NOMO-1 treated with DMSO at 0.1 percent for 48 hours (cell line): Measurements from ENCODE around the gene APOE.

Experiments
- DNase-seq: peaks from one replicate; lab custom pipeline; 2025; ENCODE audit not compliant: unreplicated experiment; lab: John Stamatoyannopoulos, UW

The APOE gene

DNA sequence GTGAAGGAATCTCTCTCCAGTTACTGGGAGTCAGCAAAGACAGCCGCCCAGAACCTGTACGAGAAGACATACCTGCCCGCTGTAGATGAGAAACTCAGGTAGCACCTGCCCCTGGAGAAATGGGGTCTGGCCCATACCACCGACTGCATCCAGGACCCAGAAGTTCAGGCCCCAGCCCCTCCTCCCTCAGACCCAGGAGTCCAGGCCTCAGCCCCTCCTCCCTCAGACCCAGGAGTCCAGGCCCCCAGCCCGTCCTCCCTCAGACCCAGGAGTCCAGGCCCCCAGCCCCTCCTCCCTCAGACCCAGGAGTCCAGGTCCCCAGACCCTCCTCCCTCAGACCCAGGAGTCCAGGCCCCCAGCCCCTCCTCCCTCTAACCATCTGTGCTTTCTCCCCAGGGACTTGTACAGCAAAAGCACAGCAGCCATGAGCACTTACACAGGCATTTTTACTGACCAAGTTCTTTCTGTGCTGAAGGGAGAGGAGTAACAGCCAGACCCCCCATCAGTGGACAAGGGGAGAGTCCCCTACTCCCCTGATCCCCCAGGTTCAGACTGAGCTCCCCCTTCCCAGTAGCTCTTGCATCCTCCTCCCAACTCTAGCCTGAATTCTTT lies 43.3 kb downstream of the APOE start:
- DNase-seq, result no peak

GRCh38 chr19:44949550-44949949 lies 44.0 kb downstream of the APOE start:
- no peak for DNase-seq

DNA sequence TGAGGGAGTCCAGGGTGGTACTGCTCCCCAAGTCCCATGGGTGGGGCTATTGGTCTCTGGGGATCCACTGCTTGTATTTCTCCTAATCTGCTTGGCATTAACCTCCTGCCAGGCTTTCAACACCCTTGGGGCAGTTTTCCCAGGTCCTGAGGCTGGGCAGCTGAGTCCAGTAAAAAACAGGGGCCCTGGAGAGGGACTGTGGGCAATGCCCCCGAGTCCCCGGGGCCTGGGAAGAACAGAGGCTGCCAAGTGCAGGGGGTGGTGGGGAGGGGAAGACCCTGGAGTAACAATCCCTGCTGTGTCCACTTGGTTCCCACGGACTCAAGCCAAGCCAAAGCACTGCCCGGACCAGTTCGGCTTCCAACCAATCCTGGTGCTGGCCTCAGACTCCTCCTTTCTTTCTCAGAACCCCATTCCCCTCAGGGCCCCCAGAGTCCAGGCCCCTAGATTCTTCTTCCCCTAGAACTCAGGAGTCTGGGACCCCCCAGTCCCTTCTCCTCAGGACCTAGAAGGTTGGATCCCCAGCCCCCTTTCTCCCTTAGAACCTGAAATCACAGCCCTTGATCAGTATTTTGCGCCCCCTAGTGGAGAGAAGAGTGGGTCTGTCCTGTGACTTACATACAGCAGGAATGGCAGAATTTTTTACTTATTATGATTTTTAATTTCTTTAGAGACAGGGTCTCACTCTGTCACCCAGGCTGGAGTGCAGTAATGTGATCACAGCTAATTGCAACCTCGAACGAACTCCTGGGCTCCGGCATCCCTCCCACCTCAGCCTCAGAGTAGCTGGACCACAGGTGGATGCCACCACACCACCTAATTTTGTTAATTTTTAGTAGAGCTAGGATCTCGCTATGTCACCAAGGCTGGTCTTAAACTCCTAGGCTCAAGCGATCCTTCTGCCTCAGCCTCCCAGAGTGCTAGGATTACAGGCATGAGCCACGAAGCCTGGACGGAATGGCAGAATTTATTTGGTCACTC lies 45.9 kb downstream of the APOE start:
- DNase-seq, result peak; percentile 43

- no peak for DNase-seq
Observed at GRCh38 chr19:44954278-44954648, 48.7 kb downstream of the APOE start.

DNA sequence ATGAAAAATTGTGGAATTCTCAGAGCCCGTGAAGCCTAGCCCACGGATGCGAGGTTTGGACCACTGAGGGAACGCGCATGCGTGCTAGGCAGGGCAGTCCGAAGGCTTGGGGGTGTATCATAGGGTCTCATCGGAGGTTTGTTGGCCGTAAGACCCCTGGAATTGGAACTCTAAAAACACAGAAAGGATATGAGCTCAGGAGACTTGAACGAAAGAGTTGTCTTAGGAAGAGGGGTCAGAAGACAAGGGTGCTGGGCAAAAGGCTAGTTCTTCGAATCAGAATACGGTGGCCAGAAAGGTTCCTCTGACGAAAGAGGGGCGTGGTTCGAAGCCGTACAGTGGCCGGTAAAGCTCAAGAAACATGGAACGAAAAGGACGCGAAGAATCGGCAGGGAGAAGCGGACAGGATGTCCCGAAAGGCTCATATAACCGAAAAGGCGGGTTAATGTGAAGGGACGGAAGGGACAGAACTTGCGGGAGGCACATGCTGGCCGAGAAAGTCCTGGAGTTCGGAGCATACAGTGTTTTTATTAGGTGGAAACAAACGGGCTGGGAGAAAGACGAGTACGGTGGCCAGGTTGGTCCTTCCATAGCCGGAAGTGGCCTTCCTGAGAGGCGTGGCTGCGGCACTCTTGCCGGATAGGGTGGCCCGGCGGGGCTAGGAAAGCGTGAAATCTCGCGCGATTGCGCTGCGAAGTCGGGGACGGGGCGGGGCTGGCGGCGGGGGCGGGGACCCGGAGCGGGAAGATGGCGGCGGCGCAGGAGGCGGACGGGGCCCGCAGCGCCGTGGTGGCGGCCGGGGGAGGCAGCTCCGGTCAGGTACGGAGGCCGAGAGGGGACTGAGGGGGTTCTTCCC lies 49.3 kb downstream of the APOE start, which contains the start of gene CLPTM1:
CLPTM1 (plus strand) TSS at position 732 of the 856 bp plus-strand sequence; CDS start at position 748, 16 bp downstream.
- DNase-seq, result peak; percentile 92

DNA sequence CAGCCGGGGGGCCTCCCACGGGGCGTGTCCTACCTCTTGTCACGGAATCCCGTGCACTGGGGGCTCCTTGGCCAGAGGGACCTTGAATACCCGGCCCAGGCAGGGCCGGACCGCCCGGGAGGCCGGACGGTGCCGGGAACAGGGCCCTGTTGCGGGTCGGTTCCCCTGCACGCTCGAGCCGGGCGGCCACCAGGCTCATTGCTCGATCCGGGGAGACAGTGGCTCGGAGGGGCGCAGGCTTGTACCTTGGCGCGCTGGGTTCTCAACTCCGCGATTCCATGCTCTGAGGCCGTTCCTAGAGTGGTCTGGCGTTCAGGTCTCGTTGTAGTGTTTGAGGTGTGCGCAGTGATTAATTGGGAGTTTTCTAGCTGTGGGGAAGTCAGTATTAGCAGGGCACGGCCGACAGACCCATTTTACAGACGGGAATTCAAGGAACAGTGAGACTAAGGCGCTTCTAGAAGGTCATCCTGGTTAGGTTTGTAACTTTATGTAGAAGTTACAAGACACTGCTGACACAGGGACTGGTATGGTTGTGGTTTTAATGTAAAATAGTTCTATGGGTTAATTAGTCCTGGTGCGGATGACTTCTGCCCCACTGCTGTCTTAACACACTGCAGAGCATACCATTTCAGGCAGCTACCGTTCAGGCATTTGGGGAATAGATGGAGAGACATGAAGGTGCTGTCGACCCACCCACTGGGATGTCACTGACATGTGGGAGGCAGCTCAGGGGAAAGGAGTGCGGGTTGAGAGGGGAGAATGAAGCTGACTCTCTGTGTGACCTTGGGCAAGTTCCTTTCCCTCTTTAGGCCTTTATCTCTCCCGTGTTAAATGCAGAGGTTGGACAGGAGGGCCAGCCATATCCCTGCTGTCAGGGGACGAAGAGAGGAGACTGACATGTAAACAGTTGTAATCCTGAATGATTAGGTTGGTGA lies 50.2 kb downstream of the APOE start:
- DNase-seq, result no peak

DNA sequence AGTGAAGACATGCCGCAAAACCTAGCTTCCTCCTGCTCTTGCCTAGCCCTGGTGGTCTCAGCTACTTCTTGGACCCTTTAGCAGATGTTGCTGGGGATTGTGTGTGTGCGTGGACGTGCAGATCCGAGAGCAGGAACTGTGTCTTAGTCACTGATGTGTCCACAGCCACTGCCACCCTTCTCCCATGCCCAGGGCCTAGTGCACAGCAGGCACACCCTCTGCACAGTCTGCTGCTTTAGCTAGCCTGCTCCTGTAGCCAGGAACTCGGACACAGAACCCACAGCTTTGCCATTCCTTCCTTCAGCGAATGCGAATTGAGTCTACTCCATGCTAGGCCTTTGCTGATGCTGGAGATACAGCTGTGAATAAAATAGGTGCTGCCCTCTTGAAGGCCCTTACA lies 51.9 kb downstream of the APOE start:
- no peak for DNase-seq

- no peak for DNase-seq
Observed at GRCh38 chr19:44958090-44958489, 52.5 kb downstream of the APOE start.
